Muscle of leg (tissue), 9 donors: ENCODE results near the gene CIDEC. TPM values are rescaled to one million over a fixed set of nuclear protein-coding genes. Genes with fewer than 3 reads are reported as not detected.

ENCODE experiments used
- polyA plus RNA-seq, 8 donors: library from polyadenylated mRNA; unstranded; fragments of 120-200 nt; gene quantifications; one replicate each; pipeline versions ENCODE4 v1.2.1 to v1.2.3, GENCODE V29; 2013; ENCODE audit warnings: inconsistent platforms in 1 of 8, low replicate concordance in 1 of 8; ENCODE audit not compliant: insufficient read length in 8 of 8, insufficient read depth in 1 of 8
- total RNA-seq: library from RNA; stranded (reverse); fragments of 120-200 nt; gene quantifications from one replicate; pipeline ENCODE4 v1.2.4, GENCODE V29; 2013

The CIDEC gene
- total and polyA plus RNA-seq, 9 donors: 0.13 to 4.1 (median 0.34) TPM

Other genes with a start within 250 kb of the CIDEC start
- gene MTMR14, start 230.7 kb downstream of the CIDEC start, total RNA-seq: 20.3 TPM
- gene MTMR14, start 230.7 kb downstream of the CIDEC start, polyA plus RNA-seq: 10 to 100 TPM; 16.5 to 21.0 (median 18.9) TPM
- gene CPNE9, start 176.4 kb downstream of the CIDEC start, total RNA-seq: 0.09 TPM
- gene CPNE9, start 176.4 kb downstream of the CIDEC start, polyA plus RNA-seq: under 1 TPM in 2 of 8 donors, not detected in 6; 0.06 to 0.14 TPM
- 11.8 TPM for gene BRPF1, start 148.5 kb downstream of the CIDEC start, total RNA-seq
- gene BRPF1, start 148.5 kb downstream of the CIDEC start, polyA plus RNA-seq: 10 to 100 TPM; 11.6 to 17.1 (median 13.9) TPM
- gene OGG1, start 130.3 kb downstream of the CIDEC start, total RNA-seq: 21.4 TPM
- 10 to 100 TPM; 24.0 to 38.6 (median 30.0) TPM for gene OGG1, start 130.3 kb downstream of the CIDEC start, polyA plus RNA-seq
- 19.8 TPM for gene CAMK1, start 110.3 kb downstream of the CIDEC start, total RNA-seq
- 10 to 100 TPM; 12.3 to 22.0 (median 16.6) TPM for gene CAMK1, start 110.3 kb downstream of the CIDEC start, polyA plus RNA-seq
- 41.3 TPM for gene TADA3, start 87.8 kb downstream of the CIDEC start, total RNA-seq
- 10 to 100 TPM; 54.4 to 64.2 (median 59.9) TPM for gene TADA3, start 87.8 kb downstream of the CIDEC start, polyA plus RNA-seq
- 88.8 TPM for gene ARPC4, start 87.2 kb downstream of the CIDEC start, total RNA-seq
- gene ARPC4, start 87.2 kb downstream of the CIDEC start, polyA plus RNA-seq: 100 to 1,000 TPM in 2 of 8 donors, 10 to 100 TPM in 6; 74.9 to 107 (median 87.7) TPM
- gene TTLL3, start 70.0 kb downstream of the CIDEC start, total RNA-seq: 21.4 TPM
- 10 to 100 TPM; 12.6 to 35.7 (median 27.1) TPM for gene TTLL3, start 70.0 kb downstream of the CIDEC start, polyA plus RNA-seq
- 23.9 TPM for gene RPUSD3, start 36.2 kb downstream of the CIDEC start, total RNA-seq
- 10 to 100 TPM; 18.6 to 32.7 (median 25.6) TPM for gene RPUSD3, start 36.2 kb downstream of the CIDEC start, polyA plus RNA-seq
- gene JAGN1, start 10.4 kb upstream of the CIDEC start, total RNA-seq: 19.7 TPM
- 10 to 100 TPM; 25.0 to 33.3 (median 30.6) TPM for gene JAGN1, start 10.4 kb upstream of the CIDEC start, polyA plus RNA-seq
- gene IL17RE, start 22.6 kb upstream of the CIDEC start, total RNA-seq: 1.0 TPM
- 1 to 10 TPM; 1.2 to 6.5 (median 3.1) TPM for gene IL17RE, start 22.6 kb upstream of the CIDEC start, polyA plus RNA-seq
- gene IL17RC, start 36.8 kb upstream of the CIDEC start, total RNA-seq: 17.3 TPM
- 10 to 100 TPM; 18.7 to 26.9 (median 21.4) TPM for gene IL17RC, start 36.8 kb upstream of the CIDEC start, polyA plus RNA-seq
- gene CRELD1, start 53.6 kb upstream of the CIDEC start, total RNA-seq: 42.4 TPM
- gene CRELD1, start 53.6 kb upstream of the CIDEC start, polyA plus RNA-seq: 10 to 100 TPM; 22.5 to 41.4 (median 29.9) TPM
- gene PRRT3, start 72.2 kb upstream of the CIDEC start, total RNA-seq: 0.75 TPM
- 1 to 10 TPM; 1.2 to 2.5 (median 1.9) TPM for gene PRRT3, start 72.2 kb upstream of the CIDEC start, polyA plus RNA-seq
- 34.7 TPM for gene EMC3, start 106.6 kb upstream of the CIDEC start, total RNA-seq
- gene EMC3, start 106.6 kb upstream of the CIDEC start, polyA plus RNA-seq: 10 to 100 TPM; 37.4 to 45.7 (median 40.7) TPM
- gene FANCD2, start 146.2 kb upstream of the CIDEC start, total RNA-seq: 8.2 TPM
- 10 to 100 TPM in 4 of 8 donors, 1 to 10 TPM in 4; 6.5 to 11.5 (median 9.9) TPM for gene FANCD2, start 146.2 kb upstream of the CIDEC start, polyA plus RNA-seq
- gene FANCD2OS, start 228.0 kb upstream of the CIDEC start, total RNA-seq: not detected
- 1 to 10 TPM in 1 of 8 donors, under 1 TPM in 1, not detected in 6; 0.16 to 1.1 TPM for gene FANCD2OS, start 228.0 kb upstream of the CIDEC start, polyA plus RNA-seq
- 106 TPM for gene BRK1, start 235.4 kb upstream of the CIDEC start, total RNA-seq
- gene BRK1, start 235.4 kb upstream of the CIDEC start, polyA plus RNA-seq: 100 to 1,000 TPM; 140 to 174 (median 158) TPM